Body of pancreas (tissue), 4 donors: ENCODE results near the gene TOX2. TPM values are rescaled to one million over a fixed set of nuclear protein-coding genes. Genes with fewer than 3 reads are reported as not detected.
A peak's percentile ranks its signal among the peaks of the same experiment; 100 is the strongest.

Experiments used
- ATAC-seq: fragments of 150-250 bp; one replicate; pipeline ENCODE4 v1.9.1; 2016
- DNase-seq, 4 donors: peaks; one replicate each; pipeline ENCODE4 v3.0.0-alpha.2; 2019
- H3K27ac ChIP-seq, 4 donors: fragments of 200-600 bp; sonication (generic); 1 replicate in 3 of 4; 2 replicates in 1 of 4; pipeline versions ENCODE4 v1.5.1 to v1.6.1; 2016 to 2019; ENCODE audit warnings: mild to moderate bottlenecking in 1 of 4, mixed read lengths in 1 of 4, moderate library complexity in 1 of 4
- H3K27me3 ChIP-seq, 2 donors: fragments of 200-600 bp; sonication (generic); one replicate each; pipeline ENCODE4 v1.6.0; 2016; ENCODE audit warnings: mild to moderate bottlenecking in 1 of 2
- H3K36me3 ChIP-seq, 2 donors: fragments of 200-600 bp; sonication (generic); replicated peaks in 1 of 2; 2 replicates each; pipeline ENCODE4 v1.5.1; 2016; ENCODE audit warnings: low read depth in 2 of 2; ENCODE audit not compliant: insufficient read depth in 1 of 2
- H3K4me1 ChIP-seq: fragments of 200-600 bp; sonication (generic); one replicate; pipeline ENCODE4 v1.6.0; 2016
- H3K4me3 ChIP-seq, 2 donors: fragments of 200-600 bp; sonication (generic); 1 replicate in 1 of 2; 2 replicates in 1 of 2; pipeline ENCODE4 v1.5.1; 2016 to 2019
- H3K9me3 ChIP-seq, 3 donors: fragments of 200-600 bp; sonication (generic); 1 replicate in 2 of 3; 2 replicates in 1 of 3; pipeline ENCODE4 v1.5.1; 2016
- POLR2A ChIP-seq, 3 donors: fragments of 450-650 bp; IDR thresholded peaks; one replicate each; pipeline ENCODE4 v1.6.1; 2016; ENCODE audit warnings: antibody characterized with exemption in 3 of 3, mild to moderate bottlenecking in 2 of 3
- WGBS, 2 donors: methylation state at CpG; one replicate each; pipeline ENCODE4 v1.1.5; 2017; 5-methylcytosine and 5-hydroxymethylcytosine counted together
- intact Hi-C: fragments of 100-400 bp; cut with DNase I; formaldehyde crosslinking; loops from one replicate; pipeline ENCODE4 v1.15.1; 2023
- total RNA-seq, 2 donors: library from RNA; depleted of rRNA; stranded (reverse); fragments of >200 nt; gene quantifications; one replicate each; pipeline ENCODE4 v1.1.0, GENCODE V29; 2016
- TF ChIP-seq, protein P1 (sequence below), 7 experiments: fragments of 450-650 bp in 4 of 7; fragments of 200-600 bp in 3 of 7; sonication (generic) in 3 of 7; IDR thresholded peaks; one replicate each; pipeline ENCODE4 v1.5.1; 2016 to 2019; ENCODE audit warnings: antibody characterized with exemption in 7 of 7

The TOX2 gene
- total RNA-seq, 2 donors from 2014 or later = 1.8 to 2.0 TPM

DNA sequence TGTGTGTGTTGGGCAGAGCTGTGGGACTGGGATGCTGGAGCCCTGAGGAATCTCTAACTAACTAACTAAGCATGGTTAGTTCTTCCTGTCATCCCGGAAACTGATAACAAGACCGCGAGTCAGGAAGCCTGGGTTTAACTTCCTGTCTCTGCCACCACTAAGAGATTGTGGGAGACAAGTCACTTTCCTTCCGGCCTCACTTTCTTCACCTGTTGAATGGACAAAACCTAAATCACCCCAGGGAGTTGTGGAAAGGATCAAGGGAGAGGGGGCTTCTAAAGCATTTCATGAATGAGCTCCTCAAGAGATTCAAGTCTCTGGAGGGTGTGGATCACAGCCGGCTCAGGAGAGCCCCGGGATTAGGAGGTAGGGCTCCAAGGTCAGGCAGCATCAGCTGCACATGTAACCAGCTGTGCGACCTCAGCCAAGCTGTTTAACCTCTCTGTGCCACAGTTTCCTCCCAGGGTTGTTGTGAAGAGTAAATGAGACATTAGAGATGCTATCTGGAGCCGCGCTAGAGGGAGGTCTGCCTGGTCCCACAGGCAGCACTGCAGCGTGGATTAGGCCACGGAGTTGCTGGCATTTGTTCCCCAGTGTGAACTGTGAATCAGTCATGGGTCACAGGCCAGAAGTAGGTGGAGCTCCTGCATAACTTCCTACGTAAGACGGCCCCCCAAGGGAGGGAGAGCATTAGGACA is 105.1 kb downstream of the TOX2 start:
- no peak for ATAC-seq

DNA sequence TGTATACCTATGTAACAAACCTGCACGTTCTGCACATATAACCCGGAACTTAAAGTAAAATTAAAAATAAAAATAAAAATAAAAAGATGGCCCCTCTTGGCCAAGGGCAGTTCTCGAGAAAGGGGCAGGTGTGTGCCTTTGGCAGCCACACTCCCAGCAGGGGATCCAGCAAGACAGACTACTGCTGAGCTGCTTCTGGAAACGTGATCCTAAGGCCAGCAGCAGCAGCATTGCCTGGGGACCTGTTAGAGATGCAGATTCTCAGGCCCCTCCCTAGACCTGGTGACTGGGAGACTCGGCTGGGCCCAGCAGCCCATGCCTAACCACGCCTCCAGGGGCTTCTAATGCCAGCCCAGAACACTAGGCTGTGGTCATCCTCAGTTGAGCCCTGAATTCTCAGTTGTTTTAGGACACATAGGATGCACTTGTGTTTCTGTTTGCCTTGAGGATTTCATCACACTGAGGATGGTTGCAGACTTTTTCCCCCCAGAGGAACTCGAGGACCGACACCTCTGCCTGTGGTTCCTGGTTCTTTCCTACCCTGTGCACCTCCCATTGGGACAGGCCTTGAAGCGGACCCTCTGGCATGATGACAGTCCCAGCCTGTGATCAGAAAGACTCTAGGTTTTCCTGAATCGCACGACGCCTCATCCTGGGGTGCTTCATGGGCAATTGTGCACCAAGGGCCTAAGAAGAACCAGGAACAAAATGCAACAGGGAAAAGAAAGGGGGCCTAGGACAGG is 105.9 kb downstream of the TOX2 start:
- DNase-seq (no peak), ATAC-seq (no peak)
- no peak overlapping the region for H3K27ac ChIP-seq
- no peak overlapping the region for H3K4me3 ChIP-seq
- no peaks in the 10 kb centered on the region for H3K9me3 ChIP-seq
- H3K36me3 ChIP-seq = no peaks in the 10 kb centered on the region
- no peaks in the 10 kb centered on the region for H3K27me3 ChIP-seq
- 59 to 62% methylated on average over 12 of the region's 12 CpGs for WGBS, 2 donors
- H3K4me1 ChIP-seq = no peaks in the 10 kb centered on the region
- intact Hi-C loops = no loop called here
- TF ChIP-seq, protein P1, sequence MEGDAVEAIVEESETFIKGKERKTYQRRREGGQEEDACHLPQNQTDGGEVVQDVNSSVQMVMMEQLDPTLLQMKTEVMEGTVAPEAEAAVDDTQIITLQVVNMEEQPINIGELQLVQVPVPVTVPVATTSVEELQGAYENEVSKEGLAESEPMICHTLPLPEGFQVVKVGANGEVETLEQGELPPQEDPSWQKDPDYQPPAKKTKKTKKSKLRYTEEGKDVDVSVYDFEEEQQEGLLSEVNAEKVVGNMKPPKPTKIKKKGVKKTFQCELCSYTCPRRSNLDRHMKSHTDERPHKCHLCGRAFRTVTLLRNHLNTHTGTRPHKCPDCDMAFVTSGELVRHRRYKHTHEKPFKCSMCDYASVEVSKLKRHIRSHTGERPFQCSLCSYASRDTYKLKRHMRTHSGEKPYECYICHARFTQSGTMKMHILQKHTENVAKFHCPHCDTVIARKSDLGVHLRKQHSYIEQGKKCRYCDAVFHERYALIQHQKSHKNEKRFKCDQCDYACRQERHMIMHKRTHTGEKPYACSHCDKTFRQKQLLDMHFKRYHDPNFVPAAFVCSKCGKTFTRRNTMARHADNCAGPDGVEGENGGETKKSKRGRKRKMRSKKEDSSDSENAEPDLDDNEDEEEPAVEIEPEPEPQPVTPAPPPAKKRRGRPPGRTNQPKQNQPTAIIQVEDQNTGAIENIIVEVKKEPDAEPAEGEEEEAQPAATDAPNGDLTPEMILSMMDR (IDR thresholded peaks at IDR 0.05) = no peak
- TF ChIP-seq POLR2A (IDR thresholded peaks at IDR 0.05) = no peak

More for the DNA sequence above, 105.1 kb downstream of the TOX2 start:
- Histone ChIP-seq H3K27me3 (no peaks in the 10 kb centered on the region), H3K4me1 (no peaks in the 10 kb centered on the region), H3K27ac (no peak overlapping the region), H3K4me3 (no peak overlapping the region), H3K36me3 (no peaks in the 10 kb centered on the region), H3K9me3 (no peaks in the 10 kb centered on the region)
- DNase-seq = no peak
- intact Hi-C loops = no loop called here
- TF ChIP-seq, protein P1 (IDR thresholded peaks at IDR 0.05) = no peak
- no peak for TF ChIP-seq POLR2A (IDR thresholded peaks at IDR 0.05)
- 45 to 47% methylated on average over 10 to 13 of the region's 13 CpGs for WGBS, 2 donors

DNA sequence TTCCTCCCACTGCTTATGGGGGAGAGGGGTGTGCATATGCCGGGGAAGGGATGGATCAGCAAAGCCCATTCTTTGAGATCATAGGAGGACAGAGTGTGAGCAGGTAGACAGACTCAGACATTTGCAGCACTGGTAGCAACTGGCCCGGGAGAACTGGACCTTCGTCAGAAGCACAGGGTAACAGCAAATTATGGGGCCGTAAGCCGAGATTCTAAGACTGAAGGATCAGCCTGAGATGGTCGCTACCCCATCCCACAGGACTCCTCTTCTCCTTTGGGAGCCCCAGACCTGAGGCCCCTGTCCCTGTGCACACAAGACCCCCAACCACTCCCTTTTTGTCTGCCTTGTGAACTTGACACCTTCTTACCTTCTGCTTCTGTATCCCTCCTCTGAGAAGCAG is 106.5 kb downstream of the TOX2 start:
- ATAC-seq (no peak), DNase-seq (no peak)
- Histone ChIP-seq H3K27ac (no peak overlapping the region), H3K4me3 (no peak overlapping the region), H3K4me1 (no peaks in the 10 kb centered on the region), H3K27me3 (no peaks in the 10 kb centered on the region), H3K9me3 (no peaks in the 10 kb centered on the region), H3K36me3 (no peaks in the 10 kb centered on the region)
- WGBS, 2 donors = 85 to 86% methylated on average over 6 of the region's 6 CpGs
- intact Hi-C loops = no loop called here
- TF ChIP-seq, protein P1 (IDR thresholded peaks at IDR 0.05) = no peak

DNA sequence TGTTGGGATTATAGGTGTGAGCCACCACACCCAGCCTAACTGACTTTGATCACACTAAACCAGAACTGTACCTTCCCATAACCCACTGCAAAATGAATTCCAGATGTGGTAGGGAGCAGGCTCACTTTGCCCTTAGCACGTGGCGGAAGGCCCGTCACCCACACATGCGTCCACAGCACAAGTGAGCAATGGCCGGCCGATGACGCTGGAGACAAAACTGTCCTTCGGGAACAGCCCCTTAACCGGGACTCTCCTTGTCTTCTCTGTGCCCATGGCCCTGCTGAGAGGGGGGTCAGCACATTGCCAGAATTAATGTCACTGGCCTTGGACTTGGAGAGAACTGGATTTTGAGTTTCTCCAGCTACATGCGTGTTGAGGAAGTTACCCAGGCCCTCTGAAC is 107.2 kb downstream of the TOX2 start:
- H3K36me3 ChIP-seq = no peaks in the 10 kb centered on the region
- H3K4me3 ChIP-seq = no peak overlapping the region
- ATAC-seq = no peak
- no peaks in the 10 kb centered on the region for H3K27me3 ChIP-seq
- 78 to 88% methylated on average over 10 of the region's 10 CpGs for WGBS, 2 donors
- H3K27ac ChIP-seq = no peak overlapping the region
- TF ChIP-seq, protein P1 (IDR thresholded peaks at IDR 0.05) = no peak
- no peak for TF ChIP-seq POLR2A (IDR thresholded peaks at IDR 0.05)
- no peaks in the 10 kb centered on the region for H3K4me1 ChIP-seq
- DNase-seq = peak in 1 of 4 donors; percentile 5
- H3K9me3 ChIP-seq = no peaks in the 10 kb centered on the region
- intact Hi-C loops = no loop called here
